Measurements from ENCODE around the gene CABLES1. TPM values are rescaled to one million over a fixed set of nuclear protein-coding genes. Genes with fewer than 3 reads are reported as not detected.
"Not testable (repeated sequence)": the region's sequence is repeated elsewhere in the genome, so short reads cannot be mapped to it uniquely, and the experiment has no call there.

CABLES1 gene
- total RNA-seq, 4 donors from 2014 or later, result 4.0 to 24.0 (median 10.2) TPM

GRCh38 chr18:23155537-23155936, 20.3 kb downstream of the CABLES1 start:
- TF ChIP-seq POLR2A (IDR thresholded peaks at IDR 0.05) (no peak), CTCF (IDR thresholded peaks at IDR 0.05) (no peak), POLR2AphosphoS5 (IDR thresholded peaks at IDR 0.05) (no peak), EP300 (IDR thresholded peaks at IDR 0.05) (no peak)
- no peaks in the 10 kb centered on the region for H3K9me3 ChIP-seq
- no peak overlapping the region for H3K4me3 ChIP-seq

GRCh38 chr18:23156134-23156533, 20.8 kb downstream of the CABLES1 start:
- no peak overlapping the region for H3K4me3 ChIP-seq
- no peaks in the 10 kb centered on the region for H3K9me3 ChIP-seq
- no peak for TF ChIP-seq POLR2A (IDR thresholded peaks at IDR 0.05)
- no peak for TF ChIP-seq POLR2AphosphoS5 (IDR thresholded peaks at IDR 0.05)
- no peak for TF ChIP-seq EP300 (IDR thresholded peaks at IDR 0.05)
- no peak for TF ChIP-seq CTCF (IDR thresholded peaks at IDR 0.05)
- WGBS, 2 donors (ENCODE audit: low coverage in 1 of 2), result 86 to 88% methylated on average over 3 to 5 of the region's 7 CpGs
- H3K4me1 ChIP-seq, result no peaks in the 10 kb centered on the region
- ATAC-seq, result no peak
- no peak overlapping the region for H3K27ac ChIP-seq
- H3K27me3 ChIP-seq, result no peaks in the 10 kb centered on the region
- H3K36me3 ChIP-seq, result no peaks in the 10 kb centered on the region

More at GRCh38 chr18:23155537-23155936, 20.3 kb downstream of the CABLES1 start:
- H3K4me1 ChIP-seq, result no peaks in the 10 kb centered on the region
- 70 to 80% methylated on average over 1 to 4 of the region's 5 CpGs for WGBS, 2 donors (ENCODE audit: low coverage in 1 of 2)
- H3K36me3 ChIP-seq, result no peaks in the 10 kb centered on the region
- no peaks in the 10 kb centered on the region for H3K27me3 ChIP-seq
- no peak overlapping the region for H3K27ac ChIP-seq
- ATAC-seq, result no peak

GRCh38 chr18:23158058-23158457, 22.8 kb downstream of the CABLES1 start:
- no peaks in the 10 kb centered on the region for H3K9me3 ChIP-seq
- ATAC-seq, result no peak
- 40 to 100% methylated on average over 1 to 2 of the region's 2 CpGs for WGBS, 2 donors (ENCODE audit: low coverage in 1 of 2)

GRCh38 chr18:23158884-23159283, 23.6 kb downstream of the CABLES1 start:
- H3K27me3 ChIP-seq, H3K27ac ChIP-seq, H3K9me3 ChIP-seq, ATAC-seq, H3K4me3 ChIP-seq, H3K4me1 ChIP-seq, H3K36me3 ChIP-seq: not testable (repeated sequence)
- 69 to 97% methylated on average over 2 to 9 of the region's 14 CpGs for WGBS, 2 donors (ENCODE audit: low coverage in 1 of 2)

More at GRCh38 chr18:23158058-23158457, 22.8 kb downstream of the CABLES1 start:
- no peak for TF ChIP-seq CTCF (IDR thresholded peaks at IDR 0.05)
- TF ChIP-seq POLR2A (IDR thresholded peaks at IDR 0.05), result no peak
- TF ChIP-seq POLR2AphosphoS5 (IDR thresholded peaks at IDR 0.05), result no peak
- no peak for TF ChIP-seq EP300 (IDR thresholded peaks at IDR 0.05)
- Histone ChIP-seq H3K27me3 (no peaks in the 10 kb centered on the region), H3K27ac (no peak overlapping the region), H3K4me3 (no peak overlapping the region), H3K4me1 (no peaks in the 10 kb centered on the region), H3K36me3 (no peaks in the 10 kb centered on the region)

GRCh38 chr18:23159344-23159743, 24.1 kb downstream of the CABLES1 start:
- 58 to 62% methylated on average over 7 of the region's 7 CpGs for WGBS, 2 donors (ENCODE audit: low coverage in 1 of 2)
- no peak overlapping the region for H3K4me3 ChIP-seq
- no peaks in the 10 kb centered on the region for H3K36me3 ChIP-seq
- ATAC-seq, result no peak
- H3K9me3 ChIP-seq, result no peaks in the 10 kb centered on the region
- no peaks in the 10 kb centered on the region for H3K27me3 ChIP-seq
- H3K4me1 ChIP-seq, result no peaks in the 10 kb centered on the region
- H3K27ac ChIP-seq, result no peak overlapping the region
- no peak for TF ChIP-seq EP300 (IDR thresholded peaks at IDR 0.05)
- TF ChIP-seq POLR2A (IDR thresholded peaks at IDR 0.05), result no peak
- no peak for TF ChIP-seq POLR2AphosphoS5 (IDR thresholded peaks at IDR 0.05)
- no peak for TF ChIP-seq CTCF (IDR thresholded peaks at IDR 0.05)

Data from gastroesophageal sphincter (tissue), 4 donors.